HG03103 (cell line): Measurements from ENCODE around the gene MGAT4B.

Experiments
- ATAC-seq: cut with Tn5 transposase; IDR thresholded peaks from one replicate; pipeline ENCODE4 v1.9.1; 2021; ENCODE audit warnings: low read depth; ENCODE audit not compliant: unreplicated experiment

The MGAT4B gene

DNA sequence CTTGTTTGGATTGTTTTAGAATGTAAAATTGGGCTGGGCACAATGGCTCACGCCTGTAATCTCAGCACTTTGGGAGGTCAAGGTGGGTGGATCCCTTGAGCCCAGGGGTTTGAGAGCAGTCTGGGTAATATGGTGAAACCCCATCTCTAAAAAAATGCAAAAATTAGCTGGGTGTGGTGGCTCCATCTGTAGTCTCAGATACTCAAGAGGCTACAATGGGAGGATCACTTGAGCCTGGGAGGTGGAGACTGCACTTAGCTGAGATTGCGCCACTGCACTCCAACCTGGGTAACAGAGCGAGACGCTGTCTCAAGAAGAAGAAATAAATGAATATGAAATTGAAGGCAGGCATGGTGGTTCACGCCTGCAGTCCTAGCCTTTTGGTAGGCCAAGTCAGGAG is 52.7 kb downstream of the MGAT4B start:
- ATAC-seq: no peak

DNA sequence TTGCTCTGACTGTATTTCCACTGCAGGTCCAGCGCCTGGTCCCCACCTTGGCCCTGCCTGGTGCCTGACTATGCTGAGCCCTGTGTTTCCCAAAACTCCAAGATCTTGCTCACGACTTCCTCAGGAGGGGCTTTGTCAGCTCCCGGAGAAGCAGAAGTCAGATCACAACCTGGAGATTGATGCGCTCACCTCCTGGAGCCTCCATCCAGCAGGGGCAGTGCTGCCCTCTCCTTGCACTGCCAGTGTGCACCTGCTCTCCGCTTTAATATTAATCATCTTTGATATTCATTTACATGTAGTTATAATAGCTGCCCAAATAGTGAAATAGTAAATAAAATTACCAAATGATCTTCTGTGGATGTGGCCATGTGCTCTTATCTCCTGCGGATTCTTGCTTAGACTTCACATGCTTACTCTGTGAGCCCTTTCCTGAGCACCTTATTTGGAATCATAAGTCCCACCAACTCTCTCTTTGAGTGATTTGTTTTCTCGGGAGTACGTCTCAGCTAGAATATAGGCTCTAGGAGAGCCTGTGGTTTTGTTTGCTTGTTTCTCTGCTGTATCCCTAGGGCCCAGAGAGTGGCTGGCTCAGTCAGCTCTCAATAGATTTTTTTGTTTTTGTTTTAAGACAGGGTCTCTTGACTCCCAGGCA is 56.7 kb downstream of the MGAT4B start:
- ATAC-seq: no peak

DNA sequence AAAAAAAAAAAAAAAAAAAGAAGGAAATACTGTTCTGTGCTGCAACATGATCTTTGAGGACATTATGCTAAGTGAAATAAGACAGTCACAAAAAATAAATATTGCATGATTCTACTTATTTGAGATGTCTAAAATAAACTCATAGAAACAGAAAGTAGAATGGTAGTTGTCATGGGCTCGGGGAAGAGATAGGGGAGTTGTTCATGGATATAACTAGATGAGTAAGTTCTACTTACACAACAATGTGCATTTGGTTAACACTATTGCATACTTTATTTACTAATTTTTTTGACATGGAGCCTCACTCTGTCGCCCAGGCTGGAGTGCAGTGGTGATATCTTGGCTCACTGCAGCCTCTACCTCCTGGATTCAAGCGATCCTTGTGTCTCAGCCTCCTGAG is 58.9 kb downstream of the MGAT4B start:
- ATAC-seq: no peak
